ENCODE measurements around the gene SDCCAG8. TPM values are rescaled to one million over a fixed set of nuclear protein-coding genes. Genes with fewer than 3 reads are reported as not detected.

Gene SDCCAG8
- polyA plus RNA-seq, 1 donor, result 35.0 TPM

DNA sequence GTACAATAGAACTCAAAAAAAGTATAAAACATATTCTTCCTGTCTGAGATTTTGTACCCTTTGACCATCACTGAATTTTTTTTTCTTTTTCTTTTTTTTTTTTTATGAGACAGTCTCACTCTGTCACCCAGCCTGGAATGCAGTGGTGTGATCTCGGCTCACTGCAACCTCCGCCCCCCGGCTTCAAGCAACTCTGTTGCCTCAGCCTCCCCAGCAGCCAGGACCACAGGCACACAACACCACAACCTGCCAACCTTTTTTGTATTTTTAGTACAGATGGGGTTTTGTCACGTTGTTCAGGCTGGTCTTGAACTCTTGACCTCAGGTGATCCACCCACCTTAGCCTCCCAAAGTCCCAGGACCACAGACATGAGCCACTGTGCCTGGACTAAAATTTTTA lies 10.4 kb downstream of the SDCCAG8 start:
- Histone ChIP-seq H3K4me1 (ENCODE audit: control insufficient read depth, insufficient read depth, low read length) (peaks cover 7% of the 10 kb centered on the region), H3K36me3 (ENCODE audit: control insufficient read depth, insufficient read depth, low read length) (peaks cover 3% of the 10 kb centered on the region), H3K27ac (ENCODE audit: low read length) (no peak overlapping the region), H3K4me3 (ENCODE audit: low read length) (no peak overlapping the region), H3K9me3 (ENCODE audit: control insufficient read depth, low read depth, low read length) (no peaks in the 10 kb centered on the region), H3K27me3 (ENCODE audit: control insufficient read depth, insufficient read depth, low read length) (no peaks in the 10 kb centered on the region)
- no peak for DNase-seq
- no CpG with 5 or more reads among the region's 4 CpGs for WGBS (ENCODE audit: insufficient coverage, low lambda C conversion rate)

DNA sequence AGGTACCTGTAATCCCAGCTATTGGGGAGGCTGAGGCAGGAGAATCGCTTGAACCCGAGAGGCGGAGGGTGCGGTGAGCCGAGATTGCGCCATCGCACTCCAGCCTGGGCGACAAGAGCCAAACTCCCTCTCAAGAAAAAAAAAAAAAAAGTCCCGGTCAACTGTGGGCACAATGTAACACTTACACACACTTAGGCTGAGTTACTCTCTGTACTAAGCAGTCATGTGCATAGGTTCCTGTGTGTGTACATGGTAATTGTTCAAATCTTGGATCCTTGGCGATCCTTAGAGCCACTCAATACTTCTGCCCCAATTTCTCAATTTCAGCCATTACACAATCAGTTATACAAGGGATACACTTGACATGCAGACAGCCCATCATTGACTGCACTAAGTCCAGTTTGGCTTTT lies 11.6 kb downstream of the SDCCAG8 start:
- no peak overlapping the region for H3K4me3 ChIP-seq (ENCODE audit: low read length)
- 20% methylated on average over 1 of the region's 10 CpGs for WGBS (ENCODE audit: insufficient coverage, low lambda C conversion rate)

DNA sequence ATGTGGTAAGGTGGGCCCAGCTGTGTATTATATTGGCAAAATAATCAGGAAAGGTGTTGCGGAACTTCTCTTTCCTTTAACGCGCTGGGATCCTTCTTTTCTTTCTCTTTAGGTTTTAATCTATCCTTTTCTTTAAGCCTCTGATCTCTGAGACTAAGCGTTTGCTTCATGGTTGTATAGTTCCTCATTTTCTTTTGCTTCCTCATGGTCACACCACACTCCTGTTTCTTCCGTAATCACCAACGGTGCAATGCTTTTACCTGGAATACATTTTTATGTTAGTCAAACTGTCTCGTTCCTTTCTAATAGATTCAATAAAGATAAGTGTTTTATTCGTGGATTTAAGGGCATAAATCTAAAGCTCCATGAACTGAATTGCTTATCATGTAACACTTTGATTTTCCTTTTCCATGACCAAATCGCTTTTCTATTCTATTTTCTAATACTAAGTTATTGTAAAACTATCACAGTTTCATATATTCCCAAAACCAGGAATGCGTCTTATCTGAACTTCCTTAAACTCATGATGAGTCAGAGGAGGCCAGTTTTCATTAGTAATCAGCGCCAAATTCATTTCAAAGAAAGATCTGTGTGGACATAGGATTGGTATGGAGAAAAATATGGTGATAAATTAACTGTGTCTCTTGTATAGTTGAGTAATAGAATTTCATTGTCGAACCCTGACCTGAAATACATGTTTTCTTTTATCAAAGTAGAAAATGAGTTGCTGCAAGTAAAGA lies 12.2 kb downstream of the SDCCAG8 start:
- WGBS (ENCODE audit: insufficient coverage, low lambda C conversion rate), result 91% methylated on average over 9 of the region's 12 CpGs
- Histone ChIP-seq H3K4me1 (ENCODE audit: control insufficient read depth, insufficient read depth, low read length) (peaks cover 7% of the 10 kb centered on the region), H3K36me3 (ENCODE audit: control insufficient read depth, insufficient read depth, low read length) (peaks cover 7% of the 10 kb centered on the region), H3K4me3 (ENCODE audit: low read length) (no peak overlapping the region), H3K9me3 (ENCODE audit: control insufficient read depth, low read depth, low read length) (no peaks in the 10 kb centered on the region), H3K27me3 (ENCODE audit: control insufficient read depth, insufficient read depth, low read length) (no peaks in the 10 kb centered on the region), H3K27ac (ENCODE audit: low read length) (no peak overlapping the region)
- no peak for DNase-seq

More for the DNA sequence above, 11.6 kb downstream of the SDCCAG8 start:
- no peaks in the 10 kb centered on the region for H3K9me3 ChIP-seq (ENCODE audit: control insufficient read depth, low read depth, low read length)
- H3K4me1 ChIP-seq (ENCODE audit: control insufficient read depth, insufficient read depth, low read length), result peaks cover 7% of the 10 kb centered on the region
- DNase-seq, result no peak
- H3K27ac ChIP-seq (ENCODE audit: low read length), result no peak overlapping the region
- no peaks in the 10 kb centered on the region for H3K27me3 ChIP-seq (ENCODE audit: control insufficient read depth, insufficient read depth, low read length)
- H3K36me3 ChIP-seq (ENCODE audit: control insufficient read depth, insufficient read depth, low read length), result peaks cover 7% of the 10 kb centered on the region

DNA sequence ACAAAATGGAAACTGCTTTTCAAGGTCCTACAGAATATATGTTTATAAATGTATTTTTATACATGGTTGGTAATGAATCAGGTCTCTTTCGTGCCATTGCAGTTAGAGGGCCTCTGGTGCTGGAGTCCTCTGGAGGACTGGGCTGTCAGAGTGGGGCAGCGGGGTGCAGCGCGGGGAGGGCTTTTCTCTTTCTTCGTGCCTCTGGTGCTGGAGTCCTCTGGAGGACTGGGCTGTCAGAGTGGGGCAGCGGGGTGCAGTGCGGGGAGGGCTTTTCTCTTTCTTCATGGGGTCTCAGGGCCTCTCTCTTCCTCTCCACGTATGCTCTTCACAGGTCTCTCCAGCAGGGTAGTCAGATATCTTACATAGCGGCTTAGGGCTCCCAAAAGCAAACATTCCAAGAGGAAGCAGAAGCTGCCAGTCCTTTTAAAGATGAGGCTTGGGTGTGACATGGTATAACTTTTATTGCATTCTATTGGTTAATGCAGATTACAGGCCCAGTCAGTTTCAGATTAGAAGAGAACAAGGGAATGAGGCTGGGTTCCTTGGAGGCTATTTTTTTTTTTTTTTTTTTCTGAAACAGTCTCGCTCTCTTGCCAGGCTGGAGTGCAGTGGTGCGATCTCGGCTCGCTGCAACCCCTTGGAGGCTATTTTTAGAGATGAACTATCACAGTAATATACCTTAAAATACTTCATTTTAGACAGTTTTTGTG lies 13.1 kb downstream of the SDCCAG8 start:
- WGBS (ENCODE audit: insufficient coverage, low lambda C conversion rate), result no CpG with 5 or more reads among the region's 13 CpGs
- Histone ChIP-seq H3K36me3 (ENCODE audit: control insufficient read depth, insufficient read depth, low read length) (peaks cover 7% of the 10 kb centered on the region), H3K27ac (ENCODE audit: low read length) (no peak overlapping the region), H3K9me3 (ENCODE audit: control insufficient read depth, low read depth, low read length) (no peaks in the 10 kb centered on the region), H3K4me3 (ENCODE audit: low read length) (no peak overlapping the region), H3K27me3 (ENCODE audit: control insufficient read depth, insufficient read depth, low read length) (no peaks in the 10 kb centered on the region), H3K4me1 (ENCODE audit: control insufficient read depth, insufficient read depth, low read length) (peaks cover 7% of the 10 kb centered on the region)
- DNase-seq, result no peak

DNA sequence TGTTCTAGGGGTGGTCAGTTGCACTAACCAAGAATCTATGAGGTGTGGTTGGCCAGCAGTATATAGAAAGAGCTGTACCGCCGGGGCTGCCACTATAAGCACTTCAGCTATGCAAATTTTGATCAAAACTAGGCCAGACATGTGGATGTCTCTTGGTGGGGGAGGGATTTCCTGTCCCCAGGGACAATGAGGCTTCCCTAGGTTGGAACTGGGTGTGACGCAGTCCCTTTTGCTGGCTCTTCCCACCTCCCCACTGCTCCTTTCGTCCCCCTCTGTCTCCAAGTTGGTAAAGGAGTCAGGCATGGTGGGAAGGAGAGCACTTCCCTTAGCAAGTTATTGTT lies 13.6 kb downstream of the SDCCAG8 start:
- Histone ChIP-seq H3K4me3 (ENCODE audit: low read length) (no peak overlapping the region), H3K27me3 (ENCODE audit: control insufficient read depth, insufficient read depth, low read length) (no peaks in the 10 kb centered on the region), H3K27ac (ENCODE audit: low read length) (no peak overlapping the region), H3K4me1 (ENCODE audit: control insufficient read depth, insufficient read depth, low read length) (peaks cover 7% of the 10 kb centered on the region), H3K36me3 (ENCODE audit: control insufficient read depth, insufficient read depth, low read length) (peaks cover 11% of the 10 kb centered on the region), H3K9me3 (ENCODE audit: control insufficient read depth, low read depth, low read length) (no peaks in the 10 kb centered on the region)
- no peak for DNase-seq
- whole genome bisulfite sequencing (ENCODE audit: insufficient coverage, low lambda C conversion rate), result 100% methylated on average over 1 of the region's 4 CpGs

DNA sequence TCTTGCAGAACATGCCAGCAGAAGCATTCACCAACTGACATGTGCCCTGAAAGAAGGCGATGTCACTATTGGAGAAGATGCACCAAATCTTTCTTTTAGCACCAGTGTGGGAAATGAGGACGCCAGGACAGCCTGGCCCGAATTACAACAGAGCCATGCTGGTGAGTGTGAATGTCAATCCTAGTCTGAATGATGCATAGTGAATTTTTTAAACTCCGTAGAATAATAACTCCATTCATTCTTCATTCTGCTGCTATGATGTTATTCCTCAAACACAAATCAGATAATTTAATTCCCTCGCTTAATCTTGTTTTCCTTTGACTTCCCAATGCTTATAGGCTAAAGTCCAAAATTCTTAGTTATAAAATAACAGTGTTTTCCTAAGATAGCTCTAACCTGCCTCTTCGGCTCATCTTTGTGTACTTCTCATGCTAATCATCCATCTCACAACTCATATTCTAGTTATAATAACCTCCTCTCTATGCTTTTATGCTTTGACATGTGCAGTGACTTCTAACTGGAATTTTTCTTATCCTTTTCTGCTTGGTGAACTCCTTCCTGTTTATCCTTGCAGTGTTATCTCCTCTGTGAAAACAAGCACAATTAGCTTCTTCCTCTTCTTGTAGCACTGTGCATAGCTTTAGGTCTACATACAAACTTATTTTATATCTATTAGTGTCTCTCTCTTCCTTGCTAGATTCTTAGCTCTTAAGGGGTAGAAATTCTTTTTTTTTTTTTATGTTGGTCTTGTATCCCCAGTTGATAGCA lies 14.4 kb downstream of the SDCCAG8 start:
- Histone ChIP-seq H3K27ac (ENCODE audit: low read length) (no peak overlapping the region), H3K36me3 (ENCODE audit: control insufficient read depth, insufficient read depth, low read length) (peaks cover 17% of the 10 kb centered on the region), H3K4me1 (ENCODE audit: control insufficient read depth, insufficient read depth, low read length) (peaks cover 7% of the 10 kb centered on the region), H3K9me3 (ENCODE audit: control insufficient read depth, low read depth, low read length) (no peaks in the 10 kb centered on the region), H3K27me3 (ENCODE audit: control insufficient read depth, insufficient read depth, low read length) (no peaks in the 10 kb centered on the region), H3K4me3 (ENCODE audit: low read length) (no peak overlapping the region)
- DNase-seq, result no peak
- 34% methylated on average over 2 of the region's 6 CpGs for WGBS (ENCODE audit: insufficient coverage, low lambda C conversion rate)

DNA sequence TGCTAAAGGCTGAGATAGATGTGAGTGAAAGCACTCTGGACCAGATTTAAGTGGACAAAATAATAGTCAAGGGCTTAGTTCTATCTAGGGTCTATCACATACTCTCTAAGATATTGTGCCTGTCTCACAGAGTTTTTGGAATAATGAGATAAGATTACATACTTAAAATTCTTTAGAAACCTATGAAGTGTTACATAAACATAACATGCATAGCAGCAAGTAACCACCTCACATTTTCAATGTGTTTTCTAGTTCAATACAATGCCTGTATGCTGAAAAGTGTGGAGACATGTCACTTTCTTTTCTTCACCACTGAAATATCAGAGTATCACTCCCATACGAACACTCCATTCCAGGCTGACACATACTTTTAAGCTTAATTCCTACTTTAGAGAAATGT lies 16.2 kb downstream of the SDCCAG8 start:
- H3K36me3 ChIP-seq (ENCODE audit: control insufficient read depth, insufficient read depth, low read length), result peaks cover 22% of the 10 kb centered on the region
- no peaks in the 10 kb centered on the region for H3K27me3 ChIP-seq (ENCODE audit: control insufficient read depth, insufficient read depth, low read length)
- no peaks in the 10 kb centered on the region for H3K9me3 ChIP-seq (ENCODE audit: control insufficient read depth, low read depth, low read length)
- 57% methylated on average over 1 of the region's 1 CpG for WGBS (ENCODE audit: insufficient coverage, low lambda C conversion rate)
- DNase-seq, result no peak
- peaks cover 7% of the 10 kb centered on the region for H3K4me1 ChIP-seq (ENCODE audit: control insufficient read depth, insufficient read depth, low read length)
- no peak overlapping the region for H3K27ac ChIP-seq (ENCODE audit: low read length)
- H3K4me3 ChIP-seq (ENCODE audit: low read length), result no peak overlapping the region

DNA sequence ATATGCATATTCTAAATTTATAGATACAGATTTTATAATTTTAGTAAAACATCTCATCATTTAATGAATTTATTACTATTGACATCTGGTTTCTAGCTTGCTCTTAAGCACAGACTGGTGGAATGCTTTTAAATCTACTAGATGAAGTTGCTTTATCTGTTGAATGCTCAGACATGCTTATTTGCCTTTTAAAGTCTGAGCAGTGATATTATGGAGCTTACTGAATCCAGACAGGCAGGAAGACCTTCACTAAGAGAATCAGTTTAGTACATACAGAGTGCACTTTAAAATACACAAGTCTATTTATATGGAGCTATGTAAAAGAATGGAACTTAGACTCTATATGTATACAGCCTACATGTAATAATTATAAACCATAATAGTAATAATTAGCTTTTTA lies 16.6 kb downstream of the SDCCAG8 start:
- no peaks in the 10 kb centered on the region for H3K9me3 ChIP-seq (ENCODE audit: control insufficient read depth, low read depth, low read length)
- peaks cover 7% of the 10 kb centered on the region for H3K4me1 ChIP-seq (ENCODE audit: control insufficient read depth, insufficient read depth, low read length)
- DNase-seq, result no peak
- H3K4me3 ChIP-seq (ENCODE audit: low read length), result no peak overlapping the region
- H3K27me3 ChIP-seq (ENCODE audit: control insufficient read depth, insufficient read depth, low read length), result no peaks in the 10 kb centered on the region
- peaks cover 25% of the 10 kb centered on the region for H3K36me3 ChIP-seq (ENCODE audit: control insufficient read depth, insufficient read depth, low read length)
- no peak overlapping the region for H3K27ac ChIP-seq (ENCODE audit: low read length)

DNA sequence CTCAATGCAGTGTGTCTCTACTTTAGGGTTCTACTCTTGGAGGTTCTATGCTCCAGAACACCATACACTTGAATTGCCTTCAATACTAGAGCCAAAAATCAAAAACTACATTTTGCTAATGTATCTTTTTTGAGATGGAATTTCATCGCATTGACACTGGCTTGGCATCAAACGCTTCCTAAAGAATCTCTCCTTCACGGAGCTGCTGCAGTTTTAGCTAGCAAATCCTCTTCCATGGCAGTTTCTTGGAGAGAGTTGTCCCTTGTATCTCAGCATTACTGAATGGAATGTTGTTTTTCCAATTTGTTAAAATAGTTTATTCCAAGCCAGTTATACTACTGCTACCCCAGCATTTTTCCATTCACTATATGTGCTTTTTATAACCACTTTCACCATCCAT lies 17.7 kb downstream of the SDCCAG8 start:
- Histone ChIP-seq H3K4me3 (ENCODE audit: low read length) (no peak overlapping the region), H3K27ac (ENCODE audit: low read length) (no peak overlapping the region), H3K4me1 (ENCODE audit: control insufficient read depth, insufficient read depth, low read length) (peaks cover 7% of the 10 kb centered on the region), H3K27me3 (ENCODE audit: control insufficient read depth, insufficient read depth, low read length) (no peaks in the 10 kb centered on the region), H3K36me3 (ENCODE audit: control insufficient read depth, insufficient read depth, low read length) (peaks cover 25% of the 10 kb centered on the region), H3K9me3 (ENCODE audit: control insufficient read depth, low read depth, low read length) (no peaks in the 10 kb centered on the region)
- 100% methylated on average over 2 of the region's 3 CpGs for WGBS (ENCODE audit: insufficient coverage, low lambda C conversion rate)
- DNase-seq, result no peak

DNA sequence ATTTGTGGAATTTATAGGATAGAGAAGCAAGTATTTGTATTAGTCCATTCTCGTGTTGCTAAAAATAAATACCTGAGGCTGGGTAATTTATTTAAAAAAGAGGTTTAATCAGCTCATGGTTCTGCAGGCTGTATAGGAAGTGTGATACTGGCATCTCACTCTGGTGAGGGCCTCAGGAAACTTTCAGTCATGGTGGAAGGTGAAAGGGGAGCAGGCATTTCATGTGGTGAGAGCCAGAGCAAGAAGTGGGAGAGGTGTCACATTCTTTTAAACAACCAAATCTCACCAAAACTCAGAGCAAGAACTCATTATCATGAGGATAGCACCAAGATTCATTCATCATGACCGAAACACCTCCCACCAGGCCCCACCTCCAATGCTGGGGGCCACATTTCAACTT lies 18.1 kb downstream of the SDCCAG8 start:
- no peak overlapping the region for H3K4me3 ChIP-seq (ENCODE audit: low read length)
- H3K27me3 ChIP-seq (ENCODE audit: control insufficient read depth, insufficient read depth, low read length), result no peaks in the 10 kb centered on the region
- DNase-seq, result no peak
- H3K9me3 ChIP-seq (ENCODE audit: control insufficient read depth, low read depth, low read length), result no peaks in the 10 kb centered on the region
- peaks cover 25% of the 10 kb centered on the region for H3K36me3 ChIP-seq (ENCODE audit: control insufficient read depth, insufficient read depth, low read length)
- no peak overlapping the region for H3K27ac ChIP-seq (ENCODE audit: low read length)
- H3K4me1 ChIP-seq (ENCODE audit: control insufficient read depth, insufficient read depth, low read length), result peaks cover 7% of the 10 kb centered on the region
- WGBS (ENCODE audit: insufficient coverage, low lambda C conversion rate), result 100% methylated on average over 1 of the region's 2 CpGs
